HL-60 (cell line): ENCODE measurements around the gene NOP16.

Experiments
- DNase-seq, 2 experiments: peaks; one replicate each; pipeline ENCODE4 v3.0.0-alpha.2; 2010 to 2020; ENCODE audit warnings: low read depth in 1 of 2, low spot score in 1 of 2
- H3K27ac ChIP-seq: fragments of 250-450 bp; sonication (Bioruptor Pico); replicated peaks from 2 replicates; pipeline ENCODE4 v1.5.1; 2020; ENCODE audit warnings: mild to moderate bottlenecking, moderate library complexity
- H3K27me3 ChIP-seq: fragments of 250-450 bp; sonication (Bioruptor Pico); 2 replicates; pipeline ENCODE4 v1.5.1; 2021; ENCODE audit warnings: mild to moderate bottlenecking, moderate library complexity; ENCODE audit not compliant: insufficient read depth, poor library complexity, severe bottlenecking
- H3K4me3 ChIP-seq: replicated peaks from 2 replicates; pipeline ENCODE4 v1.5.1; 2011; ENCODE audit warnings: mild to moderate bottlenecking, control low read depth, low read length; ENCODE audit not compliant: insufficient read depth
- GABPA ChIP-seq: IDR thresholded peaks from 2 replicates; pipeline ENCODE4 v1.6.1; 2012; ENCODE audit warnings: low read depth
- POLR2AphosphoS5 ChIP-seq: IDR thresholded peaks from 2 replicates; pipeline ENCODE4 v1.6.1; 2012; ENCODE audit warnings: low read depth
- REST ChIP-seq: IDR thresholded peaks from 2 replicates; pipeline ENCODE4 v1.6.1; 2012; ENCODE audit warnings: low read depth; ENCODE audit not compliant: insufficient replicate concordance
- SPI1 ChIP-seq: IDR thresholded peaks from 2 replicates; pipeline ENCODE4 v1.6.1; 2012; ENCODE audit warnings: low read depth, mild to moderate bottlenecking, borderline replicate concordance
- TF ChIP-seq, protein P1 (sequence below): IDR thresholded peaks from one replicate; pipeline ENCODE4 v1.5.1; 2011; ENCODE audit warnings: low read length, control low read depth, inconsistent platforms; ENCODE audit not compliant: insufficient read depth

The NOP16 gene

DNA sequence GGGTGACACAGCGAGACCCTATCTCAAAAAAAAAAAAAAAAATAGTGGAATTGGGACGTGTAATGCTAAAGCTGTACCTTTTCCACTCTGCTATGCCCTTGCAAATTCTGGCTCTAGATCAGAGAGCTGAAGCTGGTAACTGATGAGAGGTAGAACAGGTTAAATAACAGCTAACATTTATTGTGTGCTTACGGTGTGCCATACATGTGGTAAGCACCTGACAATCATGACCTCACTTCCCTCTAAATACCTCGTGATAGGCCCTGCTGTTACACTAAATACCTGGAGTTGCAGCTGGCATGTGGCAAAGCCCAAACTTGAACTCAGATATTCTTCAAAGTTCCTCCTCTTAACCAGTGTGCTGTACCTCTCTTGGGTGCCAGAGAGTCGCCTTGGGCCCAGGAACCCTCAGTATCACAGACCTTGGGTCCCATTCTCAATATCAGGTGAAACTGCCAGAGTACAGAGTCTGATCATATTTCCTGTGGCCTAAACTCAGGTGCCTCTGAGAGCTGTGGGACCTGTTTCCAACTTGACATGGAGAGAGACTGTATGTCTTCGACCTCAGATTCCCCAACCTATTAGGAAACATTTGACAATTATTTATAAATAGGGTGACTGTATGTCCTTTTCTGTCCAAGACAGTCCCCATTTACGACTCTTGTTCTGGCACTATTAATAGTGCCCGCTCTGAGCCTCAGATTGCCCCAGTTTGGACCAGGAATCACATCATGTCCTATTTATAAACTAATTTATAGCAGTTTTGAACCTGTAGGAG lies 18.3 kb downstream of the NOP16 start:
- Histone ChIP-seq H3K4me3 (no peak overlapping the region), H3K27ac (no peak overlapping the region), H3K27me3 (peaks cover 9% of the 10 kb centered on the region)
- TF ChIP-seq SPI1 (no peak), REST (no peak), POLR2AphosphoS5 (no peak), GABPA (no peak)
- TF ChIP-seq, protein P1, sequence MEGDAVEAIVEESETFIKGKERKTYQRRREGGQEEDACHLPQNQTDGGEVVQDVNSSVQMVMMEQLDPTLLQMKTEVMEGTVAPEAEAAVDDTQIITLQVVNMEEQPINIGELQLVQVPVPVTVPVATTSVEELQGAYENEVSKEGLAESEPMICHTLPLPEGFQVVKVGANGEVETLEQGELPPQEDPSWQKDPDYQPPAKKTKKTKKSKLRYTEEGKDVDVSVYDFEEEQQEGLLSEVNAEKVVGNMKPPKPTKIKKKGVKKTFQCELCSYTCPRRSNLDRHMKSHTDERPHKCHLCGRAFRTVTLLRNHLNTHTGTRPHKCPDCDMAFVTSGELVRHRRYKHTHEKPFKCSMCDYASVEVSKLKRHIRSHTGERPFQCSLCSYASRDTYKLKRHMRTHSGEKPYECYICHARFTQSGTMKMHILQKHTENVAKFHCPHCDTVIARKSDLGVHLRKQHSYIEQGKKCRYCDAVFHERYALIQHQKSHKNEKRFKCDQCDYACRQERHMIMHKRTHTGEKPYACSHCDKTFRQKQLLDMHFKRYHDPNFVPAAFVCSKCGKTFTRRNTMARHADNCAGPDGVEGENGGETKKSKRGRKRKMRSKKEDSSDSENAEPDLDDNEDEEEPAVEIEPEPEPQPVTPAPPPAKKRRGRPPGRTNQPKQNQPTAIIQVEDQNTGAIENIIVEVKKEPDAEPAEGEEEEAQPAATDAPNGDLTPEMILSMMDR = no peak
- DNase-seq = no peak

DNA sequence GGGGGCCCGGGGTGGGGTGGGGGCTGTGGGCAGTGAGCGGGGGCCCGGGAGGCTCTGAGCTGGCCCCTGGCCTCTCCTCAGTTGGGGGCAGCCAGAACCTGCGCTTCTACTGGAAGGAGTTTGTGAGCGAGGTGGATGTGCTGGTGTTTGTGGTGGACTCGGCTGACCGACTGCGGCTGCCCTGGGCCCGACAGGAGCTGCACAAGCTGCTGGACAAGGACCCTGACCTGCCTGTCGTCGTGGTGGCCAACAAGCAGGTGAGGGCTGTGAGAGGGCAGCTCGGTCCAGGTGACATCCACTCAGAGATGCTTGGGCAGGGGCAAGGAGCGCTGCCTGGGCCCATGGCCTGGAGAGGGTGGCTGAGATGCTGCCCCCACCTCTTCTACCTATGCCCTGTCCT lies 19.7 kb downstream of the NOP16 start:
- peaks cover 12% of the 10 kb centered on the region for H3K27me3 ChIP-seq
- H3K4me3 ChIP-seq = no peak overlapping the region
- no peak for TF ChIP-seq REST
- no peak for TF ChIP-seq SPI1
- TF ChIP-seq POLR2AphosphoS5 = no peak
- TF ChIP-seq, protein P1 = no peak
- TF ChIP-seq GABPA = no peak
- H3K27ac ChIP-seq = no peak overlapping the region
- DNase-seq = no peak

DNA sequence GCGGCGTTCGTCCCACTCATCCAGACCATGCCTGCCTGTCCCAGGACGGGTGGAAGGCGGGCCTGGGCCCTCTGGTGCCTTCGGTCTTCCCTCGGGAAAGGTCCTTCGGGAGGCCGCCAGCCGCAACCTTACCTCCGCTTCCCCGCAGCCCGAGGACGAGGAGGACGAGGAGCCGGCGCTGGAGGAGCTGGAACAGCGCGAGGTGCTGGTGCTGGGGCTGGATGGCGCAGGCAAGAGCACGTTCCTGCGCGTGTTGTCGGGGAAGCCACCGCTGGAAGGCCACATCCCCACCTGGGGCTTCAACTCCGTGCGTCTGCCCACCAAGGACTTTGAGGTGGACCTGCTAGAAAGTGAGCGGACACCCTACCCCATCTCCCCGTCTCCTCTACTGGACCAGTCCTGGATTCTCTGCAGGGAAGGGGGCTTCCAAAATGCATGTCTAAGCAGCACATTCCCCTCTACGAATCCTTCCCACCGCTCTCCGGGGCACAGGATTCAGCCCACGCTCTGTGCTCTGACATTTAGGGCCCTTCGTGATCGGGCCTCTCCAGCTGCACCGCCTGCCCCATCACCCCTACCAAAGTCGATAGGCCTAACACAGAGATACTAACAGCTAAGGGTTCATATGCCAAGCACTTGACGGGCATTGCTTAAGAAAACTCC lies 22.0 kb downstream of the NOP16 start:
- H3K4me3 ChIP-seq = no peak overlapping the region
- H3K27ac ChIP-seq = no peak overlapping the region
- DNase-seq = no peak
- H3K27me3 ChIP-seq = peaks cover 12% of the 10 kb centered on the region
- TF ChIP-seq, protein P1 = no peak
- TF ChIP-seq SPI1 = no peak
- no peak for TF ChIP-seq REST
- no peak for TF ChIP-seq GABPA
- TF ChIP-seq POLR2AphosphoS5 = no peak
